Measurements from ENCODE around the gene RHOF.

- no peak for TF ChIP-seq CTCF (IDR thresholded peaks at IDR 0.05; ENCODE audit: low read depth, low read length)
- TF ChIP-seq POLR2A (IDR thresholded peaks at IDR 0.05; ENCODE audit: extremely low read depth, insufficient read length) = no peak
These were observed 44.6 kb upstream of the RHOF start for GRCh38 chr12:121838126-121838525.
